ENCODE measurements around the gene SCAPER.
A peak's percentile ranks its signal among the peaks of the same experiment; 100 is the strongest.

SCAPER gene

GRCh38 chr15:76341366-76342057 is 563.6 kb downstream of the SCAPER start:
- no peak for DNase-seq (ENCODE audit: low read depth in 2 of 3, low spot score in 2 of 3)

GRCh38 chr15:76340803-76341365 is 564.3 kb downstream of the SCAPER start:
- DNase-seq (ENCODE audit: low read depth in 2 of 3, low spot score in 2 of 3): no peak

GRCh38 chr15:76340198-76340802 is 564.8 kb downstream of the SCAPER start:
- no peak for DNase-seq (ENCODE audit: low read depth in 2 of 3, low spot score in 2 of 3)

GRCh38 chr15:76339305-76340197 is 565.6 kb downstream of the SCAPER start:
- no peak for DNase-seq (ENCODE audit: low read depth in 2 of 3, low spot score in 2 of 3)

- DNase-seq (ENCODE audit: low read depth in 2 of 3, low spot score in 2 of 3): no peak
These were observed 566.4 kb downstream of the SCAPER start for GRCh38 chr15:76338486-76339304.

GRCh38 chr15:76337696-76338485 is 567.2 kb downstream of the SCAPER start:
- no peak for DNase-seq (ENCODE audit: low read depth in 2 of 3, low spot score in 2 of 3)

- DNase-seq (ENCODE audit: low read depth in 2 of 3, low spot score in 2 of 3): no peak
These were observed 568.0 kb downstream of the SCAPER start for GRCh38 chr15:76337059-76337695.

GRCh38 chr15:76336254-76337058 is 568.7 kb downstream of the SCAPER start, which contains the start of gene ISL2:
ISL2 (plus strand) TSS chr15:76336773; CDS start chr15:76336884, 111 bp downstream.
- peak in 1 of 3 experiments; percentile 56 for DNase-seq (ENCODE audit: low read depth in 2 of 3, low spot score in 2 of 3)

GRCh38 chr15:76335307-76336253 is 569.6 kb downstream of the SCAPER start:
- DNase-seq (ENCODE audit: low read depth in 2 of 3, low spot score in 2 of 3): no peak

GRCh38 chr15:76334438-76335306 is 570.5 kb downstream of the SCAPER start:
- no peak for DNase-seq (ENCODE audit: low read depth in 2 of 3, low spot score in 2 of 3)

- DNase-seq (ENCODE audit: low read depth in 2 of 3, low spot score in 2 of 3): no peak
These were observed 571.3 kb downstream of the SCAPER start for GRCh38 chr15:76333720-76334437.

- DNase-seq (ENCODE audit: low read depth in 2 of 3, low spot score in 2 of 3): no peak
These were observed 571.8 kb downstream of the SCAPER start for GRCh38 chr15:76333309-76333708.

- DNase-seq (ENCODE audit: low read depth in 2 of 3, low spot score in 2 of 3): no peak
These were observed 572.3 kb downstream of the SCAPER start for GRCh38 chr15:76332796-76333195.

- DNase-seq (ENCODE audit: low read depth in 2 of 3, low spot score in 2 of 3): no peak
These were observed 575.0 kb downstream of the SCAPER start for GRCh38 chr15:76330080-76330680.

GRCh38 chr15:76328958-76329357 is 576.2 kb downstream of the SCAPER start:
- DNase-seq (ENCODE audit: low read depth in 2 of 3, low spot score in 2 of 3): no peak

Data from activated CD8-positive, alpha-beta memory T cell treated with anti-CD3 and anti-CD28 coated beads for 48 hours (primary cell).